HL-60 (cell line): Measurements from ENCODE around the gene ARHGAP26.

Experiments used
- DNase-seq, 2 experiments: peaks; one replicate each; pipeline ENCODE4 v3.0.0-alpha.2; 2010 to 2020; ENCODE audit warnings: low read depth in 1 of 2, low spot score in 1 of 2
- H3K27ac ChIP-seq: fragments of 250-450 bp; sonication (Bioruptor Pico); replicated peaks from 2 replicates; pipeline ENCODE4 v1.5.1; 2020; ENCODE audit warnings: mild to moderate bottlenecking, moderate library complexity
- H3K27me3 ChIP-seq: fragments of 250-450 bp; sonication (Bioruptor Pico); 2 replicates; pipeline ENCODE4 v1.5.1; 2021; ENCODE audit warnings: mild to moderate bottlenecking, moderate library complexity; ENCODE audit not compliant: insufficient read depth, poor library complexity, severe bottlenecking
- H3K4me3 ChIP-seq: replicated peaks from 2 replicates; pipeline ENCODE4 v1.5.1; 2011; ENCODE audit warnings: mild to moderate bottlenecking, control low read depth, low read length; ENCODE audit not compliant: insufficient read depth
- GABPA ChIP-seq: IDR thresholded peaks from 2 replicates; pipeline ENCODE4 v1.6.1; 2012; ENCODE audit warnings: low read depth
- POLR2AphosphoS5 ChIP-seq: IDR thresholded peaks from 2 replicates; pipeline ENCODE4 v1.6.1; 2012; ENCODE audit warnings: low read depth
- SPI1 ChIP-seq: IDR thresholded peaks from 2 replicates; pipeline ENCODE4 v1.6.1; 2012; ENCODE audit warnings: low read depth, mild to moderate bottlenecking, borderline replicate concordance
- TF ChIP-seq, protein P1 (sequence below): IDR thresholded peaks from 2 replicates; pipeline ENCODE4 v1.6.1; 2012; ENCODE audit warnings: low read depth; ENCODE audit not compliant: insufficient replicate concordance
- TF ChIP-seq, protein P2 (sequence below): IDR thresholded peaks from one replicate; pipeline ENCODE4 v1.5.1; 2011; ENCODE audit warnings: low read length, control low read depth, inconsistent platforms; ENCODE audit not compliant: insufficient read depth

The ARHGAP26 gene

DNA sequence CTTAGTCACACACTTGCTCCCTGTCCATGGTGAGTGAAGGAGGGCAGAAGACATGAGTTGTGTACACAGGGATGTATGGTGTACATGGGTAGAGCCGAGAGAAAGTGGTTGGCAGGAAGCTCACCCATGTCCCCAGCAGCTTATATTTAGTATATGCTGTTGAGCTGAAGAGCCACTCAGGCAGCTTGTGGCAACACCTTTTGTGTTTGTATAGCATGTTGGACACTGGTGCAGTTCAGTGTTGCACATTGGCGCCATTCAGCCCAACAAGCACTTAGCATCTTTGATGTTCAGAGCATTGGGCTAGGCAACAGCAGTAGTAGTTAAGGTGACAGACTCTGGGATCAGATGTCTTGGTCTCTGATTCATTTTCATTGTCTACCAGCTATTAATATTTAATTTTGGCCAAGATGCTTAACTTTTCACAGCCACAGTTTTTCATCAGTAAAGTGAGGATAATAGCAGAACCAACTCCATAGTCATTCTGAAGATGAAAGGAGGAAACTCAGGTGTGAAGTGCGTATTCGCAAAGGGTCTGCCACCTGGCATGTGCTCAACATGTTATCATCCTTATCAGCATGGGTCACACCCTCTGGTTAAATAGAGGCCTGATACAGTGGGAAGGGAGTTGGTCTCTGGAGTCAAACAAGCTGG is 448.5 kb downstream of the ARHGAP26 start:
- Histone ChIP-seq H3K27ac (no peak overlapping the region), H3K27me3 (no peaks in the 10 kb centered on the region), H3K4me3 (no peak overlapping the region)
- DNase-seq: no peak
- TF ChIP-seq SPI1: no peak
- TF ChIP-seq GABPA: no peak
- TF ChIP-seq POLR2AphosphoS5: no peak

DNA sequence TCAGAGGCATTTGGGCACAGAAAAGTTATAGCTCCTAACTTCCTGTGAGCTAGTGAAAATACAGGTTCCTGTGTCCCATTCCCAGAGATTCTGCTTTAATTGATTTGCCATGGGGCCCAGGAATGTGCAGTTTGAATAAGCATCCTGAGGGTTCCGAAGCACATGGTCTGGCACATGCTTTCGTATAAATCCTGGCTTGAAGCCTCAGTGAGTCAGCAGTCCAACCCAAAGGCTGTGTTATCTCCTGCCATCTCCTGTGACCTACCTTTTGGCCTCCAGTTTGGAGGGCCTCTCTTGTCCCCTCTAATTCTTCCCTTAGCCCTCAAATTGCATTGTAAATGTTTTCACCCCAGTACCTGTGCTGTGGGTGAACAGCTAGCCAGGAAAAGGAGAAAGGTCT is 449.5 kb downstream of the ARHGAP26 start:
- no peaks in the 10 kb centered on the region for H3K27me3 ChIP-seq
- no peak overlapping the region for H3K4me3 ChIP-seq
- no peak for TF ChIP-seq GABPA
- no peak overlapping the region for H3K27ac ChIP-seq
- no peak for DNase-seq

DNA sequence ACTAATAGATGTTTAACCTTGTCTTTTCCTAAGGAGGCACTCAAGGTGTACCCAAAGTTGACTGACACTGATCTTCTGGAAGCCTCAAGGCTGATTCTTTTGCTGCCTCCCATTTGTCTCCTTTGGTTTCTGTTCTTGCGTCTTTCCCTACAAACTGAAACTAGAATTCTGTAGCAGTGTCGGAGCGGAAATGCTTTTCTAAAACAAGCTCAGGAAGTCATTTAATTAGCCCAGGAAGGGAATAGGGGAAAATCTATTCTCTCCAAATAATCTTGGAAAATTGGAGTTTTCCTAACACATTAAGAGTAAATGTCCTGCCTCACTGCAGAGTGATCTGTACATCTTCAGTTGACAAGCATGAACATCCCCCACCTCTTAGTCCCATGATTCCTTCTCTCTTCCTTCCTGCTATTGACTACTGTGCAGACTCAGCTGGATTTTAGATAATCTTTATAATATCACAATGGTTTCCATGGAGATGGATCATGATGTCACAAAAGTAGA is 450.6 kb downstream of the ARHGAP26 start:
- Histone ChIP-seq H3K27ac (no peak overlapping the region), H3K4me3 (no peak overlapping the region), H3K27me3 (no peaks in the 10 kb centered on the region)
- TF ChIP-seq, protein P1, sequence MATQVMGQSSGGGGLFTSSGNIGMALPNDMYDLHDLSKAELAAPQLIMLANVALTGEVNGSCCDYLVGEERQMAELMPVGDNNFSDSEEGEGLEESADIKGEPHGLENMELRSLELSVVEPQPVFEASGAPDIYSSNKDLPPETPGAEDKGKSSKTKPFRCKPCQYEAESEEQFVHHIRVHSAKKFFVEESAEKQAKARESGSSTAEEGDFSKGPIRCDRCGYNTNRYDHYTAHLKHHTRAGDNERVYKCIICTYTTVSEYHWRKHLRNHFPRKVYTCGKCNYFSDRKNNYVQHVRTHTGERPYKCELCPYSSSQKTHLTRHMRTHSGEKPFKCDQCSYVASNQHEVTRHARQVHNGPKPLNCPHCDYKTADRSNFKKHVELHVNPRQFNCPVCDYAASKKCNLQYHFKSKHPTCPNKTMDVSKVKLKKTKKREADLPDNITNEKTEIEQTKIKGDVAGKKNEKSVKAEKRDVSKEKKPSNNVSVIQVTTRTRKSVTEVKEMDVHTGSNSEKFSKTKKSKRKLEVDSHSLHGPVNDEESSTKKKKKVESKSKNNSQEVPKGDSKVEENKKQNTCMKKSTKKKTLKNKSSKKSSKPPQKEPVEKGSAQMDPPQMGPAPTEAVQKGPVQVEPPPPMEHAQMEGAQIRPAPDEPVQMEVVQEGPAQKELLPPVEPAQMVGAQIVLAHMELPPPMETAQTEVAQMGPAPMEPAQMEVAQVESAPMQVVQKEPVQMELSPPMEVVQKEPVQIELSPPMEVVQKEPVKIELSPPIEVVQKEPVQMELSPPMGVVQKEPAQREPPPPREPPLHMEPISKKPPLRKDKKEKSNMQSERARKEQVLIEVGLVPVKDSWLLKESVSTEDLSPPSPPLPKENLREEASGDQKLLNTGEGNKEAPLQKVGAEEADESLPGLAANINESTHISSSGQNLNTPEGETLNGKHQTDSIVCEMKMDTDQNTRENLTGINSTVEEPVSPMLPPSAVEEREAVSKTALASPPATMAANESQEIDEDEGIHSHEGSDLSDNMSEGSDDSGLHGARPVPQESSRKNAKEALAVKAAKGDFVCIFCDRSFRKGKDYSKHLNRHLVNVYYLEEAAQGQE: no peak
- TF ChIP-seq POLR2AphosphoS5 (no peak), SPI1 (no peak), GABPA (no peak)
- TF ChIP-seq, protein P2, sequence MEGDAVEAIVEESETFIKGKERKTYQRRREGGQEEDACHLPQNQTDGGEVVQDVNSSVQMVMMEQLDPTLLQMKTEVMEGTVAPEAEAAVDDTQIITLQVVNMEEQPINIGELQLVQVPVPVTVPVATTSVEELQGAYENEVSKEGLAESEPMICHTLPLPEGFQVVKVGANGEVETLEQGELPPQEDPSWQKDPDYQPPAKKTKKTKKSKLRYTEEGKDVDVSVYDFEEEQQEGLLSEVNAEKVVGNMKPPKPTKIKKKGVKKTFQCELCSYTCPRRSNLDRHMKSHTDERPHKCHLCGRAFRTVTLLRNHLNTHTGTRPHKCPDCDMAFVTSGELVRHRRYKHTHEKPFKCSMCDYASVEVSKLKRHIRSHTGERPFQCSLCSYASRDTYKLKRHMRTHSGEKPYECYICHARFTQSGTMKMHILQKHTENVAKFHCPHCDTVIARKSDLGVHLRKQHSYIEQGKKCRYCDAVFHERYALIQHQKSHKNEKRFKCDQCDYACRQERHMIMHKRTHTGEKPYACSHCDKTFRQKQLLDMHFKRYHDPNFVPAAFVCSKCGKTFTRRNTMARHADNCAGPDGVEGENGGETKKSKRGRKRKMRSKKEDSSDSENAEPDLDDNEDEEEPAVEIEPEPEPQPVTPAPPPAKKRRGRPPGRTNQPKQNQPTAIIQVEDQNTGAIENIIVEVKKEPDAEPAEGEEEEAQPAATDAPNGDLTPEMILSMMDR: no peak
- no peak for DNase-seq

DNA sequence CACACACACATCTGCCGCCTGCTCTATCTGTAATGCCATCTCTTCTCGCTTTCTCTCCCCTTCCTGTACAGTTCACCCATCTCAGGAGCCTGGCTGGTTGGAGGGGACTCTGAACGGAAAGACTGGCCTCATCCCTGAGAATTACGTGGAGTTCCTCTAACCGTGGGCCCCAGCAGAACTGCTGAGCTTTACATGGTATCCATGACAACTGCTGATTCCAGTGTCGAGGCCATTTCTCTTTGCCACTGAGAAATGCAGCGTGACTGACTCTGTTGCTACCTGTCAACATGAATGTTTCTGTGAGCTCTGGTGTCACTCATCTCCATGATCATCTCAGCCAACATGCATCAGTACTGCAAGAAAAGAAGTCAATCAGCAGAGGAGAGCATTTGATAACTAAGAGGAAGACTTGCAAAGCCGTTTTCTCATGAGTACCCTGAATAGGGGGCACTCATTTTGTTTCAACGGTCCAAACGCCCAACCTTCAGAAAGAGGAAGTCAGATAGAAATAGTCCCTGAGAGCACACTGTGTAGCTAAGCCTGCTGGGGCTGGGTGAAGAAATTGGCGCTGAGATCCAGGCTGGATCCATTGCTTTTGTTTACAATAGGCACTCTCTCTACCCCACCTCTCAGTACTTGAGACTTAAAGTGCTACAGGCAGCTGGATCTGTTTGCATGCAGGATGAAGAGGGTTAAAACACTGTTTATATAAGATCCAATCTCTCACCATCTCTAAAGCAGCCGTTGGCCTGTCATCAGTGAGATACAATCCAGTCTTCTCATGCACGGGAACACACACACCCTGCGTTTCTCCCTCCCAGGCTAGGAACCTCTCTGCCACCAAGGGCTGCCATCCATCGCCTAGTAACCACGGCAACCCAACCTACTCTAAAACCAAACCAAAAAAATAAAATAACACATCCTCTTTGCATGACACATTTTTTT is 452.4 kb downstream of the ARHGAP26 start:
- Histone ChIP-seq H3K4me3 (no peak overlapping the region), H3K27ac (peak overlapping the region; percentile 95), H3K27me3 (no peaks in the 10 kb centered on the region)
- TF ChIP-seq GABPA (no peak), SPI1 (peak; percentile 99), POLR2AphosphoS5 (peak; percentile 31)
- TF ChIP-seq, protein P2: no peak
- TF ChIP-seq, protein P1: peak; percentile 29
- peak; percentile 75 to 79 for DNase-seq
